Skin of body (tissue), 2 donors: Measurements from ENCODE around the gene AKT3. TPM values are rescaled to one million over a fixed set of nuclear protein-coding genes. Genes with fewer than 3 reads are reported as not detected.
"Not testable (repeated sequence)": the region's sequence is repeated elsewhere in the genome, so short reads cannot be mapped to it uniquely, and the experiment has no call there.

Source experiments
- DNase-seq: peaks from one replicate; lab custom pipeline; 2025; lab: John Stamatoyannopoulos, UW
- total RNA-seq: library from RNA; depleted of rRNA; stranded (reverse); fragments of >200 nt; gene quantifications from one replicate; pipeline ENCODE4 v1.2.3, GENCODE V29; 2014

AKT3 gene
- total RNA-seq, 1 donor from 2014 or later, result 26.7 TPM

DNA sequence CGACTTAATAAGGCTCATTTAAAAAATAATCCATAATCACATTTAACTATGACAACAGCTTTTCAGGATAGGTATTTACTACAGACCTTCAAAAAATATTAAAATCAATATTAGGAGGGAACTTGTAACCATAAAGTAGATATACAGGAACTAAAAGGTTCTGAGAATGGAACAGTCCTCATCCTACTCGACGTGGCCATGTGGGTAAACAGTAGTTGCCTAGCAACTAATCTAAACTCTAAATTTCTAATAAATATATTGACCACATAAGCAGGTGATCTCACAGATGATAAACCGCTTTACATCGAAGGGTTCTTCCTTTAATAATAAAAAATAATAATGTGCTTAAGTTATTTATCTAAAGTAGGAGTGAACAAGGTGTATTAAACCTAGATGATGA lies 7.9 kb downstream of the AKT3 start:
- DNase-seq, result no peak

GRCh38 chr1:243841507-243841906 lies 8.5 kb downstream of the AKT3 start:
- no peak for DNase-seq

GRCh38 chr1:243837907-243838535 lies 12.0 kb downstream of the AKT3 start:
- DNase-seq, result no peak

GRCh38 chr1:243834130-243834529 lies 15.9 kb downstream of the AKT3 start:
- no peak for DNase-seq

- no peak for DNase-seq
Measured at GRCh38 chr1:243831463-243831862, 18.6 kb downstream of the AKT3 start.

DNA sequence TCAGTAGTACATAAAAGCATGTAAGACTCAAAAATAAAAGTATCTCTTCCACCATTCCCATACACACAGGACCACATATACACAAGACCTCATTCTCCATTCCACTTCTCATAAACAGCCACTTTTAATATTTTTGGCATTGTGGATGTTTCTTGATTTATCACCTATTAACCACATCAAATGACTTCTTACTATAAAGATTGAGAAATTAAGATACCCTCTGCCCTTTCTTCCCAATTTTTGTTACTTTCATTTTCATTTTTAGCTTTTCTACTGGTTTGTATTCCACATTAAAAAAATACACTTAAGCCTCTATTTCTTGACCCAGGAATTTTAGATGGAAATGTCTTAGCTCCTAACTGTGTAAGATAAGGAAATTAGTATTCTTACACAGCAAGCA lies 22.8 kb downstream of the AKT3 start:
- DNase-seq, result no peak

GRCh38 chr1:243824907-243825306 lies 25.1 kb downstream of the AKT3 start:
- not testable (repeated sequence) for DNase-seq

DNA sequence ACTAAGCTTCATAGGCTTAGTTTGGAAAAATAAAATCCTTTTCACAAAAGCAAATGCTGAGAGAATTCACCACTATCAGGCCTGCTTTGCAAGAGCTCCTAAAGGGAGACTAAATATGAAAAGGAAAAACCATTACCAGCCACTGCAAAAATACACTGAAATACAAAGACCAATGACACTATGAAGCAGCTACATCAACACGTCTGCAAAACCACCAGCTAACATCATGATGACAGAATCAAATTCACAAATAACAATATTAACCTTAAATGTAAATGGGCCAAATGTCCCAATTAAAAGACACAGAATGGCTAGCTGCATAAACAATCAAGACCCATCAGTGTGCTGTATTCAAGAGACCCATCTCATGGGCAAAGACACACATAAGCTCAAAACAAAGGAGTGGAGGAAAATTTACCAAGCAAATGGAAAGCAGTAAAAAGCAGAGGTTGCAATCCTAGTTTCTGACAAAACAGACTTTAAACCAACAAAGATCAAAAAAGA lies 28.8 kb downstream of the AKT3 start:
- DNase-seq, result no peak

DNA sequence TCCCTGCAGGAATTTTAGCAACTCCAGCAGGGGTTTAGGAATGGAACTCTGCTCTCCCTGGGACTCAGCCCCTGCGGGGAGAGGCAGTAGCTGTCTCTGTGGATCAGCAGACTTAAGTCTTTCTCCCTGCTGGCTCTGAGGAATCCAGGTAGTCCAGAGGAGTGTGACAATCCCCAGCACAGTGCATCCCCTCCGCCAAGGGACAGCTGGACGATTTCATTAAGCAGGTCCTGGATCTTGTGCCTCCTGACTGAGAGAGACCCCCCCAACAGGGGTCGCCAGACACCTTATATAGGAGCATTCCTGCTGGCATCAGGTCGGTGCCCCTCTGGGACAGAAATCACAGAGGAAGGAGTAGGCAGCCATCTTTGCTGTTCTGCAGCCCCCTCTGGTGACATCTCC lies 30.6 kb downstream of the AKT3 start:
- DNase-seq, result no peak

DNA sequence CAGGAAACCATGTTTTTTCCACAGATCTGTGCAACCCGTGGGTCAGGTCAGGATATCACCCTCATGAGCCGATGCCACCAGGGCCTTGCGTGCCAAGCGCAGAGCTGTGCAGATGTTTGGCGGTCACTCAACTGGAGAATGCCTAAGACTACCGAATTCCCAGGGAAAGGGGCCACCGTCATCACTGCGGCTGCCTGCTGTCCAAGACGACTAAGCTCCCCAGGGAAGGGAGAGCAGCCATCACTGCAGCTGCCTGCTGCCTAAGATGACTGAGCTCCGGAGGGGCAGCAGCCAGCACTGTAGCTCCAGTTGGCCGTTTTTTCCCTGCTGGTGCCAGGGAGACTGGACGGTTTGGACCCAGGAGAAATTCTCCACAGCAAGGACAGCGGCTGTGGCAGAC lies 31.1 kb downstream of the AKT3 start:
- no peak for DNase-seq

DNA sequence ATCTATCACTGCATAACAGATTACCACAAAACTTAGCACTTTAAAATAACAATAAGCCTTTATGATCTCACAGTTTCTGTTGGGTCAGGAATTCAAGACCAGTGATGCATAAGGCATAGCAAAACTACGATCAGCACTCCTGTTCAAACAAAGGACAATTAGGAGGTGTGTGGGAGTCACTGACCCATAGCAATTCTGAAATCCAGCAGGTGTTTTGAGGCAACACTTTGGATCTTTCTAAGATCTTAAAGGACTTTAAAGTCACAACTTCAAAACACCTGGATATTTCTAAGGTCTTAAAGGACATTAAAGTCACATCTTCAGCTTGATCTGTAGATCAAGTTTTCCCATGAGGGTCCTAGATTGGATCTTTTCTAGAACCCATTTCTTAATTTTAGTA lies 35.3 kb downstream of the AKT3 start:
- DNase-seq, result no peak

GRCh38 chr1:243807346-243807745 lies 42.7 kb downstream of the AKT3 start:
- DNase-seq, result not testable (repeated sequence)

- no peak for DNase-seq
Measured at GRCh38 chr1:243806310-243806709, 43.7 kb downstream of the AKT3 start.

- no peak for DNase-seq
Measured at GRCh38 chr1:243802736-243803135, 47.3 kb downstream of the AKT3 start.

- DNase-seq, result no peak
Measured at GRCh38 chr1:243801378-243801777, 48.7 kb downstream of the AKT3 start.

- DNase-seq, result no peak
Measured at GRCh38 chr1:243799908-243800307, 50.1 kb downstream of the AKT3 start.

DNA sequence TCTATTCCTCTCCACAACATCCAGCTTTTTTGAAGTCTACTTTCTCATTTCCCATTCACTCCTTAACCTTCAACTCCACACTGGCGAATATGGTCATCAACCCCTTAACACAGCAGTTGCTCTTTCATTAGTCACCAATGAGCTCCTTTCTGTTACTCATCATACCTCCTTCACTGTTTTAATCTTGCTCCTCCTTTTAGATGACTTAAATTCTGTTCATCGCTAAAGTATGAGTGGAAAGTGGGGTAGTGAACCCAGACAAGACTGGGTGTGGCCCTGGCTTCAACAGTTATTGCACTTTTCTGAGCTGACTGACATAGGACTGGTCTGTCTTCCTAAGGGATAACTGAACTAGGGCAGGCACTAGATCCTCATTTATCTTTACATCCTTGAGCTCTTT lies 51.3 kb downstream of the AKT3 start:
- DNase-seq, result no peak

DNA sequence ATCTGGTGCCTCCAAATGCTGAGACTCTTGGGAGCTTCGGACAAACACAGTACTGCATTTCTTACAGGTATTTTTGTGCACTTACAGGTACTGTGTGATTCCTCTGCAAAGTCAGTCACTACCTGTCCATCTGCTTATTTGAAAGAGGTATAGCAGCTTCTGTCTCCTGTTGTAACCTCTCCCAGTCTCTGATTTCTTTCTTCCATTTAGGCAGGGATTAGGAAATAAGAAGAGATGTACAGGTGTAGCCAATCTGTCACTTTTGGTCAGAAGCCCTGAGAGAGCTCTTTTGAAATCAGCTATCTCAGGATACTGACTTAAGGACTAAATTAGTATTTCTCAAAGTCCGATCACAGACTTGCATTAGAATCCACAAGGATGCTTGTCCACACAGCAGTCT lies 54.0 kb downstream of the AKT3 start:
- no peak for DNase-seq

DNA sequence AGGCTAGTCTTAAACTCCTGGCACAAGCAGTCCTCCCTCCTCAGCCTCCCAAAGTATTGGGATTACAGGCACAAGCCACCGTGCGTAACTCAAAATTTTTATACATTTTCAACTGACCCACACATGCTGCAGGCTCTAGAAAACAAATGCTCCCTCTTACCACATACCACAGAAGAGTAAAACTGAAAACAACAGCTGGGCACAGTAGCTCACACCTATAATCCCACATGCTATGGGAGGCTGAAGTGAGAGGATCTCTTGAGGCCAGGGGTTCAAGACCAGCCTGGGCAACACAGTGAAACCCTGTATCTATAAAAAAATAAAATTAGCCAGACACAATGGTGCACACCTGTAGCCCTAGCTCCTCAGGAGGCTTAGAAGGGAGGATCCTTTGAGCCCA lies 56.7 kb downstream of the AKT3 start:
- no peak for DNase-seq

DNA sequence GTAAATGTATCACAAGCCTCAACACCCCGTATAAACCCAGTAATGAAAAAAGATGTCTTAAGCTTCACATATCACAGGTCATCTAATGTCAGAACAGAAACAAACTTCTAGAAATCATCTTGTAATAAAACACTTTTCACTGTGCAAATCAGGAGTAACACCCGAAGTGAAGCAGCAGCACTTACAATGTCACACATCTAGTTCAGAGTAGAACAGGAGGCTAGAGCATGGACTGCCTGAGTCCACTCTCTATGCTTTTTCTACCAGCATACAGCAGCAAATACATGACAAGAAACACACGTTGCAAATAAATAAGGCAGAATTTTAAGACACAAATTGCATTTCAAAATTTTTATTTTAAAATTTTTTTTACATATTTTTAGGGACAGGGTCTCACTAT lies 57.2 kb downstream of the AKT3 start:
- no peak for DNase-seq

DNA sequence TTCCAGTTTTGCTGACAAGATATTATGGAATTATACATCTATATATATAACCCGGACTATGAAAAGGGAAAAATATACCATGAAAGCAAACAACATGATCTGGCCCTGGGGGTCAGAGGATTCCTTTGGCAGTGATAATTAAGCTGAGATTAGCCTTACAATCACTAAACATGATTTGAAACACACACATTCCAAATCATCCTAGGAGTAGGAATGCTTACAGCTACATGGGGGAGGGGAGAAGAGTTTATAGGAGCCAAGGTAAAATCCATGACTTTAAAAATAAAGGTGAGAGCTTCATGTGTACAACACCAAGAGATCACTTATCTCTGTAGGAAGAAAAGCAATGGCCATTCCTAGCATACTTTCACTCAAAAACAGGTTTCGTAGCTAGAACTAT lies 57.6 kb downstream of the AKT3 start:
- DNase-seq, result no peak

DNA sequence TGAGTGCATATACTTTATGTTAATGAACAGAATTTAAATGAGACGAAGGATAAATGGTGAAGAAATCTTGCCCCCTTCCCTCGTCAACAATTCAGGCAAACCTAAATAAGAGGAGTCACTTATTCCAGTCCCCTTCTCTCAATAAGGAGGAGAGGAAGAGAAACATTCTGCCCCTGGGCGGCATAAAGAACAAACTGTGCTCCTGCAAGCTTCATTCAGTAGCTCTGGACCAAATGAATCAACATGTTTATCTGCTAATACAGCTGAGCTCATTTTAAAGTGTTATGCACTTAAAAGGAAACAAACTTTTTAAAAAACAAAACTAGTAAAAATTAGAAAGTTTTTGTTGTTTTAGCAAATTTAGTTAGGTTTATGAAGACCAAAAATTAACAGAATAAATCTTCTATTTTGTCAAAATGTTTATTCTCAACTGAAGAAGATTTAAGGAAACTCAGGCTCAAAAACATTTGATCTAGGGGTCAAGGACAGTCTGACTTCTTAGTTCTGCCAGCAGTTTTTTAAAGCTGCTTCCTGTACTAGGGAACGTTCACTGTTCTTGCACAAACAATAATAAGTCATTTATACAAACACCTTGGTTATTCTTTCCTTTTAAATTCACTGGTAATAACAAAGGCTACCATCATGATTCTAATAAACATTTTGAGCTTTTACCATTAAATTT lies 58.3 kb downstream of the AKT3 start:
- DNase-seq, result no peak

GRCh38 chr1:243790404-243790803 lies 59.6 kb downstream of the AKT3 start:
- no peak for DNase-seq
